GM13976 (cell line): Measurements from ENCODE around the gene SHISA9.

ENCODE experiments used
- DNase-seq: peaks from one replicate; pipeline ENCODE4 v3.0.0; 2012; ENCODE audit warnings: low spot score
- in situ Hi-C: fragments of 300-500 bp; cut with MboI; formaldehyde crosslinking; loops from one replicate; pipeline ENCODE4 v1.12.0; 2022; ENCODE audit warnings: low sequenced_read_pairs, mixed read lengths, inconsistent platforms; ENCODE audit not compliant: unreplicated experiment
- TF ChIP-seq, protein P1 (sequence below): IDR thresholded peaks from 2 replicates; pipeline ENCODE4 v1.5.1; 2012; ENCODE audit warnings: borderline replicate concordance, mild to moderate bottlenecking; ENCODE audit not compliant: insufficient read depth; ENCODE audit errors: extremely low read depth, missing control alignments, control extremely low read depth

The SHISA9 gene

DNA sequence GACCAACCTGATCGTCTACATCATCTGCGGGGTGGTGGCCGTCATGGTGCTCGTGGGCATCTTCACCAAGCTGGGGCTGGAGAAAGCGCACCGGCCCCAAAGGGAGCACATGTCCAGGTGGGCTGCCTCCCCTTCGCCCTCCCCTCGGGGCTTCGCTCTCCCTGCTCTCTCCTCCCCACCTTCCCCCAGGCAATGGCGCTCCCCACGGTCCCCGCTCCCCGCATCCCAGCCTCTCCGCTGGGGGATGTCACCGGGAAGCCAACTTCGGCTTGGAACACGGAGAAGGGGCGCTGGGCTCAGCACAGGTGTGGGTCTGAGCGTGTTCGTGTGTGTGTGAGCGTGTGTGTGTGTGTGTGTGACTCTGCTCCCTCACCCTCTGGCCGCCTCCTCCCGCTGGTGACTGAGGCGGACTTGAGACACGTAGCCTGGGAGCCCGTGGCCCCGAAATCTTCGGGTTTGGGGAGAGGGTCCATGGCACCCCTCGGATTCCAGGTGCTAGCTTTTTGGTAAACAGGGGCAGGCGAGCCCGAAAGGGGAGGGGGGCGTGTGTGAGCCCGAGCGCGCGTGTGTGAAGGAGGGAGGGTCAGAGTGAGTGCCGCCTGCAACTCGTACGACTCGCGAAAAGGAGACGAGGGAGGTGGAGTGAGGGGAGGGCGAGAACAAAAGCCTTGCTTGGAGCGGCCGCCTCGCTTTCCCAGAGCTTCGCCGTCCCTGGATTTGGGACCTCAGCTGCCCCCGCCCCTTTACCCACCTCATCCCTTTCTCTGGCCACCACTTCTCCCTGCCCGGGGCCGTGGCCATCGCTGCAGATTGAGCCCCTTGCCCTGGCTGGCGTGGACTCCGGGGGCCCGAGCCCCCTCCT, 1.3 kb downstream of the SHISA9 start:
- TF ChIP-seq, protein P1, sequence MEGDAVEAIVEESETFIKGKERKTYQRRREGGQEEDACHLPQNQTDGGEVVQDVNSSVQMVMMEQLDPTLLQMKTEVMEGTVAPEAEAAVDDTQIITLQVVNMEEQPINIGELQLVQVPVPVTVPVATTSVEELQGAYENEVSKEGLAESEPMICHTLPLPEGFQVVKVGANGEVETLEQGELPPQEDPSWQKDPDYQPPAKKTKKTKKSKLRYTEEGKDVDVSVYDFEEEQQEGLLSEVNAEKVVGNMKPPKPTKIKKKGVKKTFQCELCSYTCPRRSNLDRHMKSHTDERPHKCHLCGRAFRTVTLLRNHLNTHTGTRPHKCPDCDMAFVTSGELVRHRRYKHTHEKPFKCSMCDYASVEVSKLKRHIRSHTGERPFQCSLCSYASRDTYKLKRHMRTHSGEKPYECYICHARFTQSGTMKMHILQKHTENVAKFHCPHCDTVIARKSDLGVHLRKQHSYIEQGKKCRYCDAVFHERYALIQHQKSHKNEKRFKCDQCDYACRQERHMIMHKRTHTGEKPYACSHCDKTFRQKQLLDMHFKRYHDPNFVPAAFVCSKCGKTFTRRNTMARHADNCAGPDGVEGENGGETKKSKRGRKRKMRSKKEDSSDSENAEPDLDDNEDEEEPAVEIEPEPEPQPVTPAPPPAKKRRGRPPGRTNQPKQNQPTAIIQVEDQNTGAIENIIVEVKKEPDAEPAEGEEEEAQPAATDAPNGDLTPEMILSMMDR: no peak
- DNase-seq: peak; percentile 25
- in situ Hi-C loops: no loop called here

DNA sequence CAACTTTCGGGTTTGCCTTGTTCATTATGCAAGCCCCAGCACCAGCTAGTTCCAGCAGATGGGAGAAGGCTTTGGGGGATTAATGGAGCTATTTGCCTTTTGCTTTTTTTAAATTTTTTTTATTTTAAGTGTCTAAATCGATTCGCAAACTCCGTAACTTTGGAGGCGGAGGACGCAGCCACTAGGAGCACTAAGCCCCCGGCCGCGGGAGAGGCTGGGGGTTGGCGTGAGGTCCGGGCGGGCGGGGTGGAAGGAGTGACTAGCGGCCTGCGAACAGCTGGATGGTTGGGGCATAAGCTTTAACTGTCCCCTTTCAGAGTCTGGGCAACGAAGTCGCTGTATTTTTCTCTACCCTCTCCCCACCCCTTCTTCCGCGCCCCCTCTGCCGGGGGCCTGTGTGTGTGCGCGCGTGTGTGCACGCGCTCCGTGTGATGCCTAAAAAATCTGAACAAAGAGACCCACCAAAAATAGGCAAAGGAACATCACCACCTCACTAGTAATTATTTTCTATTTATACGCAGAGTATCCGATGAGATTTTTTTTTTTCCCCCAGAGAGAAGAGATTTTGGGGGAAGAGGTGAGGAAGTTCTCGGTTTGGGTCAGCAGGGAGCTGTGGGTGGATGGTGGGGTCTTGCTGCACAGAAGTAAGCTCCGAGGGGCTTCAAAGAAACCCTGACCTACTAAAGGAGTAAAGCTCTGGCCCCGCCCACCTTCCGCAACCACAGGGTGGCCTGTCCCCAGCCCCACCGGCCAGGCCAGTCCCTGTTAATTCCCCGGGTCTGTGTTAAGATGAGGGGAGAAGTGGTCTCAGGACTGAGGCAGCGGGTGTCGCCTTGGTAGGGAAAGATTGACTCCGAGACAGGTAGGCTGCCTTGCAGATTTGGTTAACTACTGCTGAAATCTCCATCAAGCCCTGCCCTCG, 2.3 kb downstream of the SHISA9 start:
- TF ChIP-seq, protein P1: no peak
- in situ Hi-C loops: no loop called here
- peak; percentile 16 for DNase-seq

DNA sequence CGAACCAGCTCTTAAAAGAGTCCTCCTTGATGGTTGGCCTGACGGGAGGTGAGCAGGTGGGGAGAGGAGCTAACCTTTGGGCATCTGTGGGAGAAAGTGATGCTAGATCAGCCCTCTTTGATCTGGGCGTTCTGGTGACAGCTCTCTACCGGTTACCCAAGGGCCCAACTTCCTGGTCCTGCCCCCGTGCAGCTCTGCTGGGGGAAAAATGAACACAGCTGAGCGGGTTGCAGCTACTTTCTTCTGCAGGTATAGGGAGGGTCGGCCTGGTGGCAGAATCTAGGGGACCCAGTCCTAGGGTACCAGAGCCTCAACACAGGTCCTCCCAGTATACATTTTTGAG, 2.9 kb downstream of the SHISA9 start:
- in situ Hi-C loops: no loop called here
- DNase-seq: no peak
- TF ChIP-seq, protein P1: no peak

DNA sequence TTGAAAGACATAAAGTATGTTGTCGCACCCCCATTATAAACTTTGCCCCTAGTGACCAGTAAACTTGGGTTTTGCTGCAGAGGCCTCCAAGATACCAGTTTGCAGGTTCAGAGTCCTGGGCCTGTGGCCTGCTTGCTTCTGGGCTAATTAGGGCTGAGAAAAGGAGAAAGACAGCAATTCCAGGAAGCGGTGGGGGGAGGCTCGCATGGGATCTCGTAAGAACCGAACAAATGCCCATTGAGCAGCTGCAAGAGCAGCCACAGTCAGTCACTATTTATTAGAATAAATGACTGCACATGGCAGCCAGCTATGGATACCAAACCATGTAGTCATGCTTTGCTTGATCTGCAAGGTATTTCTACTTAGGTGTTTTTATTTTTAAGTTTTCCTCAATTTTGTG, 4.9 kb downstream of the SHISA9 start:
- no peak for DNase-seq
- TF ChIP-seq, protein P1: no peak
- in situ Hi-C loops: no loop called here

DNA sequence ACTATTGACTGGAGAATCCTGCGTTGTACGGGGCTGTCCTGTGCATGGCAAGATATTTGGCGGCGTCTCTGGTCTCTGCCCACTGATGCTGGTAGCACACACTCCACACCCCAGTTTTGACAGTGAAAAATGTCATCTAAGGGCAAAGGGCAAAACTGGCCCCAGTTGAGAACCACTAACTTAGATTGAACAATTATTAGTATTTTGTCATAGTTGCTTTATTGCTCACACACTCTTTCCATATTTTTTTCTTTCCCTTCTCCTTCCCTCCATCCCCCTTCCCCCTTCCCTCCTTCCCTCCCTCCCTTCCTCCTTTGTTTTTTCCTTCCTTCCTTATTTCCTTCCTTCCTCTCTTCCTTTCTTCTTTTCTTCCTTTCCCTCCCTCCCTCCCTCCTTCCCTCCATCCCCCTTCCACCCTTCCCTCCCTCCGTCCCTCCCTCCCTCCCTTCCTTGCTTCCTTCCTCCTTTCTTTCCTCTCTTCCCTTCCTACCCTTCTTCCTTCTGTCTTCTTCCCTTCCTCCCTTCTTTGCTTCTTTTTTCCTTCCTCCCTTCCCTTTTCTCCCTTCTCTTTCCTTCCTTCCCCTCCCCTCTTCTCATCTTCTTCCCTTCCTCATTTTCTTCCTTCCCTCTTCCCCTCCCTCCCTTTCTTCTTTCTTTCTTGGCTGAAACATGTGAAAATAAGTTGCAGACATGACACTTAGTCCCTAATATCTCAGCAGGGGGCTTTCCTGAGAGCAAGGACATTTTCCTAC, 5.5 kb downstream of the SHISA9 start:
- in situ Hi-C loops: no loop called here
- DNase-seq: no peak
- TF ChIP-seq, protein P1: no peak

DNA sequence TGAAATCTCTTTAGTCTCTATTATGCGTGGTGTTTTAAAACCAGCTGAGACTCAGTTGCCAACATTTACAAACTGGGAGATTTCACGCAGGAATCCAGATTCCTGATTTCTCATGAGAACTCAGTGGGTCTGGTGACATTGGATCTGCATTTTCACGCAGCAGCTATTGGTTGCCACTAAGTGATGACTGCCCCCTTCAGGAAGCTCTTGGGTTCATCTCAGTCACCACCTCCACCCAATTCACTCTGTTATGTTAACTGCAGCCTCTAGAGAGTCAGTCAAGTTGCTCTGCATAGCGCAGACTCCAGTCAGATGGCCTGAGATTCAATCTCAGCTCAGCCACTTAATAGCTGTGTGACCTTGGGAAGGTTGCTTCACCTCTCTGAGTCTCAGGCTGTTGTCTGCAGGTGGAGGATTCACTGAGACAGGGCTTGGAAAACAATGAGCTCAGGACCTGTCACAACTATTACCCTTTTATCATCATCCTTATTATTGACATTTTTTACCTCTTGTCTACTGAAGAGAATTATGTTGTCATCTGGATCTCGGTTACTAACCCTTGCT, 6.4 kb downstream of the SHISA9 start:
- DNase-seq: no peak
- in situ Hi-C loops: no loop called here
- TF ChIP-seq, protein P1: no peak
